ENCODE measurements around the gene EPHB2.

Gene EPHB2

GRCh38 chr1:22920734-22921451, 210.3 kb downstream of the EPHB2 start:
- in situ Hi-C loops (cut with MboI; ENCODE audit: low pct_unique_long_range_greater_than_20kb, low sequenced_read_pairs, unreplicated experiment), result no loop called here
- no peak for DNase-seq (ENCODE audit: low spot score)
- TF ChIP-seq, protein P1, sequence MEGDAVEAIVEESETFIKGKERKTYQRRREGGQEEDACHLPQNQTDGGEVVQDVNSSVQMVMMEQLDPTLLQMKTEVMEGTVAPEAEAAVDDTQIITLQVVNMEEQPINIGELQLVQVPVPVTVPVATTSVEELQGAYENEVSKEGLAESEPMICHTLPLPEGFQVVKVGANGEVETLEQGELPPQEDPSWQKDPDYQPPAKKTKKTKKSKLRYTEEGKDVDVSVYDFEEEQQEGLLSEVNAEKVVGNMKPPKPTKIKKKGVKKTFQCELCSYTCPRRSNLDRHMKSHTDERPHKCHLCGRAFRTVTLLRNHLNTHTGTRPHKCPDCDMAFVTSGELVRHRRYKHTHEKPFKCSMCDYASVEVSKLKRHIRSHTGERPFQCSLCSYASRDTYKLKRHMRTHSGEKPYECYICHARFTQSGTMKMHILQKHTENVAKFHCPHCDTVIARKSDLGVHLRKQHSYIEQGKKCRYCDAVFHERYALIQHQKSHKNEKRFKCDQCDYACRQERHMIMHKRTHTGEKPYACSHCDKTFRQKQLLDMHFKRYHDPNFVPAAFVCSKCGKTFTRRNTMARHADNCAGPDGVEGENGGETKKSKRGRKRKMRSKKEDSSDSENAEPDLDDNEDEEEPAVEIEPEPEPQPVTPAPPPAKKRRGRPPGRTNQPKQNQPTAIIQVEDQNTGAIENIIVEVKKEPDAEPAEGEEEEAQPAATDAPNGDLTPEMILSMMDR (IDR thresholded peaks at IDR 0.05; ENCODE audit: extremely low read depth, insufficient read depth, missing control alignments), result no peak

DNA sequence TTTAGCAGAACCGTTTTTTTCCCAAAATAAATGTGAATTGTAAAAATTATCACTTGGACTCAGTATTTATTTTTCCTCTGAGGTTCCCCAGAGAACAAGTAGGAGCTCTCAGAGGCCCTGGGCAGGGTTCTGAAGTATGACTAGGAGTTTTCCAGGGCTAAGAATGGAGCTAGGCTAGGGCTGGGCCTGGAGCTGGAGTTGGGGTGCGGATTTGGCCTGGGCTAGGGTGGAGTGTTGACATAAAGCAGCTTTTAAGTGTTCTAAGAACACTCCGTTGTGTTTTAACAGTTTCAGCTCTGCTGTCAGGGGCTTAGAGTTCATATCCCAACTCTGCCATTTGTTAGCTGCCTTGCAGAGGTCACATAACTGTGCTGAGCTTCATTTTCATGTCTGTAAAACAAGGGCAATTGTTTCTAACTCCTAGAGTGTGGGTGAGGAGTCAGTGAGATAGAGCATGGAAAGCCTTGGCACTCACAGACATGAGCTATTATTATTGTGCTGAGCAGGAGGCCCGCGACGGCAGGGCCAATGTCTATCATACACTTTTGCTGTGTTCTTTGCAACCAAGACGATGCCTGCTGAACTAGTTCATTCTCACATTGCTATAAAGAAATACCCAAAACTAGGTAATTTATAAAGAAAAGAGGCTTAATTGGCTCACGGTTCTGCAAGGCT, 210.9 kb downstream of the EPHB2 start:
- in situ Hi-C loops (cut with MboI; ENCODE audit: low pct_unique_long_range_greater_than_20kb, low sequenced_read_pairs, unreplicated experiment), result no loop called here
- TF ChIP-seq, protein P1 (IDR thresholded peaks at IDR 0.05; ENCODE audit: extremely low read depth, insufficient read depth, missing control alignments), result no peak
- no peak for DNase-seq (ENCODE audit: low spot score)

DNA sequence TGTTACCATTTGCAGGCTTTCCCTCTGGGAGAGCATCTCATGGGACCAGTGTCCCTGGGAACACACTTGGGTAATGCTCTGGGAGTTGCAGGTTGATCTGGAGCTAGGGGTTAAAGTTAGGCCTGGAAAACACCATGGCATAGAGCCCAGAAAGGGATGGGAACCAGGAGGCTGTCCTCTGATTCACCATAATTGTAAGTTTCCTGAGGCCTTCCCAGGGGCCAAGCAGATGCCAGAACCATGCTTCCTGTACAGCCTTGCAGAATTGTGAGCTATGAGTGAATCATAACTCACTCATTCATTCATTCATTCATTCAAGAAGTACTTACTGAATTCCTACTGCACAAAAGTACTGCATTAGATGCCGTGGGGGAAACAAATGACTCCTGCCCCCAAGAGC, 212.0 kb downstream of the EPHB2 start:
- in situ Hi-C loops (cut with MboI; ENCODE audit: low pct_unique_long_range_greater_than_20kb, low sequenced_read_pairs, unreplicated experiment), result no loop called here
- TF ChIP-seq, protein P1 (IDR thresholded peaks at IDR 0.05; ENCODE audit: extremely low read depth, insufficient read depth, missing control alignments), result no peak
- DNase-seq (ENCODE audit: low spot score), result no peak

GRCh38 chr1:22925111-22925510, 214.5 kb downstream of the EPHB2 start:
- in situ Hi-C loops (cut with MboI; ENCODE audit: low pct_unique_long_range_greater_than_20kb, low sequenced_read_pairs, unreplicated experiment), result no loop called here
- DNase-seq (ENCODE audit: low spot score), result no peak
- TF ChIP-seq, protein P1 (IDR thresholded peaks at IDR 0.05; ENCODE audit: extremely low read depth, insufficient read depth, missing control alignments), result no peak

GRCh38 chr1:22930240-22930912, 219.7 kb downstream of the EPHB2 start:
- in situ Hi-C loops (cut with MboI; ENCODE audit: low pct_unique_long_range_greater_than_20kb, low sequenced_read_pairs, unreplicated experiment), result no loop called here
- DNase-seq (ENCODE audit: low spot score), result peak; percentile 71
- TF ChIP-seq, protein P1 (IDR thresholded peaks at IDR 0.05; ENCODE audit: extremely low read depth, insufficient read depth, missing control alignments), result peak; percentile 64

- DNase-seq (ENCODE audit: low spot score), result no peak
- TF ChIP-seq, protein P1 (IDR thresholded peaks at IDR 0.05; ENCODE audit: extremely low read depth, insufficient read depth, missing control alignments), result no peak
- in situ Hi-C loops (cut with MboI; ENCODE audit: low pct_unique_long_range_greater_than_20kb, low sequenced_read_pairs, unreplicated experiment), result no loop called here
Observed at GRCh38 chr1:22932803-22933470, 222.3 kb downstream of the EPHB2 start.
